ENCODE data around the gene RHEB.

The RHEB gene

GRCh38 chr7:151431768-151432311 lies 87.9 kb downstream of the RHEB start:
- no peak for DNase-seq (ENCODE audit: low read depth)

GRCh38 chr7:151431281-151431767 lies 88.4 kb downstream of the RHEB start:
- no peak for DNase-seq (ENCODE audit: low read depth)

- DNase-seq (ENCODE audit: low read depth), result no peak
Measured at GRCh38 chr7:151430391-151431205, 89.1 kb downstream of the RHEB start.

- DNase-seq (ENCODE audit: low read depth), result no peak
Measured at GRCh38 chr7:151429560-151430331, 89.9 kb downstream of the RHEB start.

GRCh38 chr7:151429237-151429559 lies 90.5 kb downstream of the RHEB start:
- no peak for DNase-seq (ENCODE audit: low read depth)

GRCh38 chr7:151428378-151429236 lies 91.1 kb downstream of the RHEB start:
- peak; percentile 87 for DNase-seq (ENCODE audit: low read depth)

GRCh38 chr7:151427705-151428377 lies 91.9 kb downstream of the RHEB start:
- DNase-seq (ENCODE audit: low read depth), result no peak

GRCh38 chr7:151426904-151427704 lies 92.6 kb downstream of the RHEB start:
- no peak for DNase-seq (ENCODE audit: low read depth)

GRCh38 chr7:151426441-151426903 lies 93.2 kb downstream of the RHEB start:
- DNase-seq (ENCODE audit: low read depth), result peak; percentile 95

- peak; percentile 95 for DNase-seq (ENCODE audit: low read depth)
Measured at GRCh38 chr7:151425670-151426440, 93.8 kb downstream of the RHEB start.

- DNase-seq (ENCODE audit: low read depth), result peak; percentile 80
Measured at GRCh38 chr7:151424799-151425198, 94.9 kb downstream of the RHEB start.

- no peak for DNase-seq (ENCODE audit: low read depth)
Measured at GRCh38 chr7:151423936-151424335, 95.8 kb downstream of the RHEB start.

GRCh38 chr7:151423226-151423625 lies 96.5 kb downstream of the RHEB start:
- no peak for DNase-seq (ENCODE audit: low read depth)

- DNase-seq (ENCODE audit: low read depth), result no peak
Measured at GRCh38 chr7:151422212-151422611, 97.5 kb downstream of the RHEB start.

- no peak for DNase-seq (ENCODE audit: low read depth)
Measured at GRCh38 chr7:151420144-151420543, 99.6 kb downstream of the RHEB start.

- DNase-seq (ENCODE audit: low read depth), result no peak
Measured at GRCh38 chr7:151416941-151417315, 102.8 kb downstream of the RHEB start.

GRCh38 chr7:151416112-151416940 lies 103.4 kb downstream of the RHEB start:
- DNase-seq (ENCODE audit: low read depth), result no peak

All from iris pigment epithelial cell (primary cell).